ENCODE measurements around the gene QSOX2. TPM values are rescaled to one million over a fixed set of nuclear protein-coding genes. Genes with fewer than 3 reads are reported as not detected.

The QSOX2 gene
- total RNA-seq, 4 donors from 2014 or later: 2.9 to 7.1 (median 5.5) TPM

GRCh38 chr9:136282272-136282861 is 36.8 kb upstream of the QSOX2 start:
- H3K9me3 ChIP-seq: no peaks in the 10 kb centered on the region
- H3K27ac ChIP-seq: no peak overlapping the region
- no peak overlapping the region for H3K4me3 ChIP-seq
- no peak for DNase-seq
- intact Hi-C loops (cut with DNase I): loop anchor here (10.0 kb wide), 2 partner anchors 138 to 308 kb away; no protein-coding TSS in a partner anchor
- H3K4me1 ChIP-seq: peaks cover 6 to 8% (median 6%) of the 10 kb centered on the region in 3 donors
- 71% methylated on average over 5 of the region's 14 CpGs; no CpG with 5 or more reads in 1 of the 2 donors for WGBS, 2 donors
- H3K36me3 ChIP-seq: no peaks in the 10 kb centered on the region
- TF ChIP-seq POLR2A (IDR thresholded peaks at IDR 0.05) (no peak), CTCF (IDR thresholded peaks at IDR 0.05) (no peak)
- H3K27me3 ChIP-seq: peaks cover 0 to 95% (median 0%) of the 10 kb centered on the region in 4 donors

GRCh38 chr9:136281421-136282271 is 36.0 kb upstream of the QSOX2 start:
- H3K4me1 ChIP-seq: peaks cover 6 to 8% (median 6%) of the 10 kb centered on the region in 3 donors
- no peaks in the 10 kb centered on the region for H3K9me3 ChIP-seq
- no peak overlapping the region for H3K27ac ChIP-seq
- no peak for TF ChIP-seq POLR2A (IDR thresholded peaks at IDR 0.05)
- intact Hi-C loops (cut with DNase I): loop anchor here (10.0 kb wide), 2 partner anchors 137 to 307 kb away; no protein-coding TSS in a partner anchor
- DNase-seq: no peak
- H3K4me3 ChIP-seq: no peak overlapping the region
- H3K27me3 ChIP-seq: peaks cover 0 to 95% (median 0%) of the 10 kb centered on the region in 4 donors
- 72 to 73% methylated on average over 4 to 6 of the region's 39 CpGs for WGBS, 2 donors
- no peaks in the 10 kb centered on the region for H3K36me3 ChIP-seq

- no peak for DNase-seq
- Histone ChIP-seq H3K27ac (no peak overlapping the region), H3K4me1 (peaks cover 6 to 8% (median 6%) of the 10 kb centered on the region in 3 donors), H3K36me3 (no peaks in the 10 kb centered on the region), H3K9me3 (no peaks in the 10 kb centered on the region), H3K27me3 (peaks cover 0 to 95% (median 0%) of the 10 kb centered on the region in 4 donors), H3K4me3 (no peak overlapping the region)
- intact Hi-C loops (cut with DNase I): loop anchor here (10.0 kb wide), 2 partner anchors 136 to 306 kb away; no protein-coding TSS in a partner anchor
- TF ChIP-seq CTCF (IDR thresholded peaks at IDR 0.05) (no peak), POLR2A (IDR thresholded peaks at IDR 0.05) (no peak)
- 90 to 91% methylated on average over 8 of the region's 16 CpGs for WGBS, 2 donors
Measured at GRCh38 chr9:136280535-136281315, 35.1 kb upstream of the QSOX2 start.

GRCh38 chr9:136279471-136279870 is 33.9 kb upstream of the QSOX2 start:
- DNase-seq: no peak
- 83% methylated on average over 2 to 3 of the region's 6 CpGs for WGBS, 2 donors
- H3K9me3 ChIP-seq: no peaks in the 10 kb centered on the region
- no peak overlapping the region for H3K27ac ChIP-seq
- peaks cover 0 to 95% (median 0%) of the 10 kb centered on the region in 4 donors for H3K27me3 ChIP-seq
- no peak overlapping the region for H3K4me3 ChIP-seq
- TF ChIP-seq CTCF (IDR thresholded peaks at IDR 0.05): no peak
- no peak for TF ChIP-seq POLR2A (IDR thresholded peaks at IDR 0.05)
- H3K36me3 ChIP-seq: no peaks in the 10 kb centered on the region
- H3K4me1 ChIP-seq: peaks cover 6 to 8% (median 6%) of the 10 kb centered on the region in 3 donors
- intact Hi-C loops (cut with DNase I): no loop called here

GRCh38 chr9:136278894-136279293 is 33.3 kb upstream of the QSOX2 start:
- Histone ChIP-seq H3K27me3 (peaks cover 0 to 95% (median 0%) of the 10 kb centered on the region in 4 donors), H3K4me1 (peaks cover 6 to 8% (median 6%) of the 10 kb centered on the region in 3 donors), H3K36me3 (no peaks in the 10 kb centered on the region), H3K9me3 (no peaks in the 10 kb centered on the region), H3K27ac (no peak overlapping the region), H3K4me3 (no peak overlapping the region)
- TF ChIP-seq POLR2A (IDR thresholded peaks at IDR 0.05) (no peak), CTCF (IDR thresholded peaks at IDR 0.05) (no peak)
- intact Hi-C loops (cut with DNase I): no loop called here
- DNase-seq: no peak
- 83 to 88% methylated on average over 1 of the region's 1 CpG for WGBS, 2 donors
